Neural cell (in vitro differentiated cells): ENCODE measurements around the gene GPC5. TPM values are rescaled to one million over a fixed set of nuclear protein-coding genes. Genes with fewer than 3 reads are reported as not detected.

ENCODE experiments used
- H2AFZ ChIP-seq: fragments of 200-600, 300-800 bp; sonication (generic), shearing (Covaris generic); 2 replicates; pipeline ENCODE4 v1.6.0; 2014; ENCODE audit warnings: low read depth, mild to moderate bottlenecking, antibody characterized with exemption, low read length, moderate library complexity
- H3F3A ChIP-seq: fragments of 200-600 bp; shearing (Covaris generic); 2 replicates; pipeline ENCODE4 v1.6.1; 2016; ENCODE audit warnings: mild to moderate bottlenecking, moderate library complexity, mixed read lengths, antibody characterized with exemption, low read length; ENCODE audit not compliant: insufficient read depth, poor library complexity, severe bottlenecking
- H3K27ac ChIP-seq: fragments of 200-600, 300-800 bp; sonication (generic), shearing (Covaris generic); 2 replicates; pipeline ENCODE4 v1.5.1; 2014; ENCODE audit warnings: mild to moderate bottlenecking, low read length, moderate library complexity
- H3K27me3 ChIP-seq: fragments of 300-800, 200-600 bp; sonication (generic), shearing (Covaris generic); 2 replicates; pipeline ENCODE4 v1.6.0; 2014; ENCODE audit warnings: mild to moderate bottlenecking, low read depth, low read length, moderate library complexity; ENCODE audit not compliant: insufficient read depth
- H3K36me3 ChIP-seq: fragments of 300-800, 200-600 bp; sonication (generic), shearing (Covaris generic); 2 replicates; pipeline ENCODE4 v1.5.1; 2014; ENCODE audit warnings: mild to moderate bottlenecking, antibody characterized with exemption, low read length, moderate library complexity; ENCODE audit not compliant: insufficient read depth
- H3K4me2 ChIP-seq: fragments of 300-800, 200-600 bp; sonication (generic), shearing (Covaris generic); 2 replicates; pipeline ENCODE4 v1.6.0; 2014; ENCODE audit warnings: mild to moderate bottlenecking, low read length
- H3K4me3 ChIP-seq: fragments of 300-800, 200-600 bp; sonication (generic), shearing (Covaris generic); 2 replicates; pipeline ENCODE4 v1.5.1; 2014; ENCODE audit warnings: mild to moderate bottlenecking, low read length, moderate library complexity
- H3K79me2 ChIP-seq: fragments of 200-600 bp; shearing (Covaris generic); replicated peaks from 2 replicates; pipeline ENCODE4 v1.6.0; 2014; ENCODE audit warnings: mild to moderate bottlenecking, low read length, moderate library complexity; ENCODE audit not compliant: insufficient read depth
- H3K9ac ChIP-seq: fragments of 300-800, 200-600 bp; sonication (generic), shearing (Covaris generic); 2 replicates; pipeline ENCODE4 v1.6.1; 2016; ENCODE audit warnings: mild to moderate bottlenecking, low read length, mixed read lengths
- H3K9me2 ChIP-seq: fragments of 200-600 bp; shearing (Covaris generic); 2 replicates; pipeline ENCODE4 v1.6.1; 2016; ENCODE audit warnings: mild to moderate bottlenecking, low read length, mixed read lengths; ENCODE audit not compliant: insufficient read depth
- H3K9me3 ChIP-seq: fragments of 200-600, 300-800 bp; sonication (generic), shearing (Covaris generic); 2 replicates; pipeline ENCODE4 v1.6.1; 2016; ENCODE audit warnings: mild to moderate bottlenecking, mixed run types, low read length, moderate library complexity, mixed read lengths
- H4K20me1 ChIP-seq: fragments of 200-600 bp; shearing (Covaris generic); 2 replicates; pipeline ENCODE4 v1.6.1; 2016; ENCODE audit warnings: mild to moderate bottlenecking, mixed run types; ENCODE audit not compliant: insufficient read depth
- CTCF ChIP-seq: fragments of 450-650 bp; IDR thresholded peaks from 2 replicates; pipeline ENCODE4 v1.5.1; 2014; ENCODE audit warnings: antibody characterized with exemption, mild to moderate bottlenecking, moderate library complexity; ENCODE audit not compliant: poor library complexity, severe bottlenecking
- EP300 ChIP-seq: fragments of 450-650 bp; conservative IDR thresholded peaks from 2 replicates; pipeline ENCODE4 v1.6.1; 2014; ENCODE audit warnings: antibody characterized with exemption, mild to moderate bottlenecking, moderate library complexity; ENCODE audit not compliant: poor library complexity, severe bottlenecking
- EZH2 ChIP-seq: fragments of 200-600, 300-800 bp; shearing (Covaris generic), sonication (generic); IDR thresholded peaks from 2 replicates; pipeline ENCODE4 v1.6.1; 2014; ENCODE audit warnings: antibody characterized with exemption, low read length, borderline replicate concordance, mild to moderate bottlenecking; ENCODE audit not compliant: insufficient read depth, poor library complexity, severe bottlenecking
- MXI1 ChIP-seq: fragments of 450-650 bp; conservative IDR thresholded peaks from 2 replicates; pipeline ENCODE4 v1.6.1; 2014; ENCODE audit warnings: antibody characterized with exemption, mild to moderate bottlenecking; ENCODE audit not compliant: poor library complexity, severe bottlenecking
- POLR2AphosphoS5 ChIP-seq: IDR thresholded peaks from 2 replicates; pipeline ENCODE4 v1.6.1; 2012
- RAD21 ChIP-seq: fragments of 450-650 bp; conservative IDR thresholded peaks from 2 replicates; pipeline ENCODE4 v1.6.1; 2014; ENCODE audit warnings: antibody characterized with exemption, mild to moderate bottlenecking, moderate library complexity
- REST ChIP-seq: IDR thresholded peaks from 2 replicates; pipeline ENCODE4 v1.6.1; 2012; ENCODE audit warnings: borderline replicate concordance
- SMC3 ChIP-seq: fragments of 450-650 bp; conservative IDR thresholded peaks from 2 replicates; pipeline ENCODE4 v1.6.1; 2014; ENCODE audit warnings: antibody characterized with exemption, mild to moderate bottlenecking, moderate library complexity; ENCODE audit not compliant: poor library complexity
- TAF1 ChIP-seq: IDR thresholded peaks from 2 replicates; pipeline ENCODE4 v1.6.1; 2012; ENCODE audit warnings: low read depth
- polyA plus RNA-seq: library from polyadenylated mRNA; depleted of rRNA; stranded (reverse); fragments of >200 nt; gene quantifications from 2 replicates; pipeline ENCODE4 v1.2.3, GENCODE V29; 2014

GPC5 gene
- polyA plus RNA-seq, 1 donor from 2014 or later: 5.0 TPM

- H3K9ac ChIP-seq: no peak overlapping the region
- no peaks in the 10 kb centered on the region for H3K79me2 ChIP-seq
- H2AFZ ChIP-seq: no peak overlapping the region
- no peak overlapping the region for H3K4me3 ChIP-seq
- H3K27ac ChIP-seq: no peak overlapping the region
- H4K20me1 ChIP-seq: no peaks in the 10 kb centered on the region
- TF ChIP-seq RAD21 (no peak), SMC3 (no peak), MXI1 (no peak), CTCF (no peak), POLR2AphosphoS5 (no peak), EP300 (no peak), EZH2 (no peak)
- no peak overlapping the region for H3K4me2 ChIP-seq
- H3K9me3 ChIP-seq: no peaks in the 10 kb centered on the region
- H3K27me3 ChIP-seq: no peaks in the 10 kb centered on the region
- H3K9me2 ChIP-seq: no peaks in the 10 kb centered on the region
- H3K36me3 ChIP-seq: no peaks in the 10 kb centered on the region
- H3F3A ChIP-seq: no peaks in the 10 kb centered on the region
Observed at GRCh38 chr13:92143766-92144165, 745.3 kb downstream of the GPC5 start.

- Histone ChIP-seq H3F3A (no peaks in the 10 kb centered on the region), H3K79me2 (no peaks in the 10 kb centered on the region), H3K36me3 (no peaks in the 10 kb centered on the region), H3K9me2 (no peaks in the 10 kb centered on the region), H3K4me2 (no peak overlapping the region), H3K27ac (no peak overlapping the region), H2AFZ (no peak overlapping the region), H4K20me1 (no peaks in the 10 kb centered on the region), H3K9ac (no peak overlapping the region), H3K9me3 (no peaks in the 10 kb centered on the region), H3K4me3 (no peak overlapping the region), H3K27me3 (no peaks in the 10 kb centered on the region)
- TF ChIP-seq EP300 (no peak), REST (no peak), EZH2 (no peak), CTCF (no peak), RAD21 (no peak), POLR2AphosphoS5 (no peak), TAF1 (no peak), SMC3 (no peak), MXI1 (no peak)
Observed at GRCh38 chr13:92150606-92151005, 752.2 kb downstream of the GPC5 start.
